Measurements from ENCODE around the gene C1orf105. TPM values are rescaled to one million over a fixed set of nuclear protein-coding genes. Genes with fewer than 3 reads are reported as not detected.

The C1orf105 gene
- polyA plus RNA-seq, 1 donor (not counting 4 experiments of a cell fraction or from before 2014, with no cell fraction given), result not detected

GRCh38 chr1:172517081-172517480 lies 96.6 kb downstream of the C1orf105 start:
- no peaks in the 10 kb centered on the region for H3K36me3 ChIP-seq (ENCODE audit: control insufficient read depth in 2 of 2, extremely low read depth in 1 of 2, insufficient read depth in 2 of 2, low read length in 2 of 2)
- H3K9ac ChIP-seq (ENCODE audit: control insufficient read depth, extremely low read depth, insufficient read depth, low read length), result no peak overlapping the region
- no peak overlapping the region for H2AFZ ChIP-seq (ENCODE audit: control insufficient read depth, low read length)
- dilution Hi-C loops (cut with MboI; ENCODE audit: extremely low pct_ligation_motif_present, low sequenced_read_pairs), result no loop called here
- FAIRE-seq (no peak), DNase-seq (ENCODE audit: low read depth, low spot score) (no peak)
- no peaks in the 10 kb centered on the region for H3K9me3 ChIP-seq (ENCODE audit: control insufficient read depth, low read depth, low read length)
- no peaks in the 10 kb centered on the region for H3K79me2 ChIP-seq (ENCODE audit: control insufficient read depth, insufficient read depth, low read length)
- TF ChIP-seq EZH2 (IDR thresholded peaks at IDR 0.05; ENCODE audit: low read length) (no peak), CTCF (optimal IDR thresholded peaks at IDR 0.05 in 1 of 3, IDR thresholded peaks at IDR 0.05 in 1 of 3, conservative IDR thresholded peaks at IDR 0.05 in 1 of 3; ENCODE audit: extremely low read depth in 1 of 3, insufficient read depth in 2 of 3, low read length in 3 of 3) (no peak)
- H3K4me3 ChIP-seq (ENCODE audit: control insufficient read depth in 2 of 3, extremely low read depth in 1 of 3, insufficient read depth in 2 of 3, low read depth in 1 of 3, low read length in 3 of 3), result no peak overlapping the region
- no peaks in the 10 kb centered on the region for H3K27me3 ChIP-seq (ENCODE audit: control insufficient read depth, extremely low read depth, insufficient read depth, low read length)
- no peaks in the 10 kb centered on the region for H4K20me1 ChIP-seq (ENCODE audit: control insufficient read depth, extremely low read depth, insufficient read depth, low read length)
- no peak overlapping the region for H3K27ac ChIP-seq (ENCODE audit: control insufficient read depth, insufficient read depth, low read length)
- no peaks in the 10 kb centered on the region for H3K9me1 ChIP-seq (ENCODE audit: control insufficient read depth, extremely low read depth, insufficient read depth, low read length)
- H3K4me1 ChIP-seq (ENCODE audit: control insufficient read depth, extremely low read depth, insufficient read depth, low read length), result peaks cover 11% of the 10 kb centered on the region
- H3K4me2 ChIP-seq (ENCODE audit: control insufficient read depth, extremely low read depth, insufficient read depth, low read depth, low read length), result no peak overlapping the region

- Histone ChIP-seq H3K27ac (ENCODE audit: control insufficient read depth, insufficient read depth, low read length) (no peak overlapping the region), H3K9me1 (ENCODE audit: control insufficient read depth, extremely low read depth, insufficient read depth, low read length) (no peaks in the 10 kb centered on the region), H3K36me3 (ENCODE audit: control insufficient read depth in 2 of 2, extremely low read depth in 1 of 2, insufficient read depth in 2 of 2, low read length in 2 of 2) (no peaks in the 10 kb centered on the region), H4K20me1 (ENCODE audit: control insufficient read depth, extremely low read depth, insufficient read depth, low read length) (no peaks in the 10 kb centered on the region), H3K27me3 (ENCODE audit: control insufficient read depth, extremely low read depth, insufficient read depth, low read length) (no peaks in the 10 kb centered on the region), H3K9ac (ENCODE audit: control insufficient read depth, extremely low read depth, insufficient read depth, low read length) (no peak overlapping the region), H3K4me2 (ENCODE audit: control insufficient read depth, extremely low read depth, insufficient read depth, low read depth, low read length) (no peak overlapping the region), H3K4me1 (ENCODE audit: control insufficient read depth, extremely low read depth, insufficient read depth, low read length) (peaks cover 11% of the 10 kb centered on the region), H3K9me3 (ENCODE audit: control insufficient read depth, low read depth, low read length) (no peaks in the 10 kb centered on the region), H2AFZ (ENCODE audit: control insufficient read depth, low read length) (no peak overlapping the region), H3K79me2 (ENCODE audit: control insufficient read depth, insufficient read depth, low read length) (no peaks in the 10 kb centered on the region), H3K4me3 (ENCODE audit: control insufficient read depth in 2 of 3, extremely low read depth in 1 of 3, insufficient read depth in 2 of 3, low read depth in 1 of 3, low read length in 3 of 3) (no peak overlapping the region)
- FAIRE-seq (no peak), DNase-seq (ENCODE audit: low read depth, low spot score) (no peak)
- dilution Hi-C loops (cut with MboI; ENCODE audit: extremely low pct_ligation_motif_present, low sequenced_read_pairs), result no loop called here
- no peak for TF ChIP-seq EZH2 (IDR thresholded peaks at IDR 0.05; ENCODE audit: low read length)
Measured at GRCh38 chr1:172517545-172517944, 97.1 kb downstream of the C1orf105 start.

Other genes with a start within 250 kb of the C1orf105 start
- gene PIGC, start 23.4 kb downstream of the C1orf105 start, polyA plus RNA-seq, result 18.0 to 21.6 TPM (median 21.2 TPM) in 3 replicates
- gene SUCO, start 112.5 kb downstream of the C1orf105 start, polyA plus RNA-seq, result 8.3 to 13.8 TPM (median 11.2 TPM) in 3 replicates
- gene FASLG, start 238.4 kb downstream of the C1orf105 start, polyA plus RNA-seq, result 0.03 to 0.04 TPM in 2 of 3 replicates, not detected in the other

All from keratinocyte (primary cell).